Measurements from ENCODE around the gene HDAC4.

The HDAC4 gene

GRCh38 chr2:239279508-239280295 lies 121.1 kb downstream of the HDAC4 start:
- no peaks in the 10 kb centered on the region for H3K9me3 ChIP-seq (replicated peaks; ENCODE audit: low read length)
- no peaks in the 10 kb centered on the region for H3K27me3 ChIP-seq (ENCODE audit: control insufficient read depth, insufficient read depth, low read length)
- H3K4me2 ChIP-seq (ENCODE audit: low read length) = peak overlapping the region; percentile 19
- no peak overlapping the region for H3K4me3 ChIP-seq (ENCODE audit: low read length)
- H3K36me3 ChIP-seq (ENCODE audit: insufficient read depth, low read length) = no peaks in the 10 kb centered on the region
- peaks cover 49% of the 10 kb centered on the region for H3K4me1 ChIP-seq (ENCODE audit: control insufficient read depth, insufficient read depth, low read length)
- peak overlapping the region; percentile 51 for H3K9ac ChIP-seq (ENCODE audit: low read depth, low read length)

DNA sequence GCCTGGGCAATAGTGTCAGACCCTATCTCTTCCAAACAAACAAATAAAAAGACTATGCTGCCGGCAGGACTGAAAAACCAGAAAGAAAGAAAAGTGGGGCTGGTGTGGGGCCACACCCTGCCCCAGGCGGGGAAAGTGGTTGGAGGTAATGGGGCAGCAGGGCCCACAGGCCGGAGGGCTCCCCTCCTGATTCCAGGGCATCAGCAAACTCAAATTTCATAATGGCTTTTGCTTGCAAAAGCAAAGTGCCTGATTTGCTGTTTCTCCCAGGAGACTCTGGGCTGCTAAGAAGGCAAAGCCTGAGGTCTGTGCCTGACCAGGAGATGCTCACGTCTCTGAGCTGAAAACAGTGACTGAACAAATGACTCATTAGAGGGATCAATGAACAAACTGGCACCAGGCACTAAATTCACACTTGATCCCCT lies 121.9 kb downstream of the HDAC4 start:
- peaks cover 56% of the 10 kb centered on the region for H3K4me1 ChIP-seq (ENCODE audit: control insufficient read depth, insufficient read depth, low read length)

DNA sequence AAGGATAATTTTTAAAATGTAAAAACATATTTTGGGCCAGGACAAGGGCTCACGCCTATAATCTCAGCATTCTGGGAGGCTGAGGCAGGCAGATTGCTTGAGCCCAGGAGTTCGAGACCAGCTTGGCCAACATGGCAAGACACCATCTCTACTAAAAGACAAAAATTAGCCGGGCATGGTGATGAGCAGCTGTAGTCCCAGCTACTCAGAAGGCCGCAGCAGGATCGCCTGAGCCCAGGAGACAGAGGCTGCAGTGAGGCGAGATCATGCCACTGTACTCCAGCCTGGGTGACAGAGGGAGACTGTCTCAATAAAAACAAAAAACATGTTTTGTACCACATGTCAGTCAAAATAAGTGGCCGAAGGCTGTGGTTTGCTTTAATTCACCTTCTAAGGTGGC lies 122.5 kb downstream of the HDAC4 start:
- Histone ChIP-seq H3K36me3 (ENCODE audit: insufficient read depth, low read length) (no peaks in the 10 kb centered on the region), H3K4me2 (ENCODE audit: low read length) (no peak overlapping the region), H3K27me3 (ENCODE audit: control insufficient read depth, insufficient read depth, low read length) (no peaks in the 10 kb centered on the region), H3K4me3 (ENCODE audit: low read length) (no peak overlapping the region), H3K4me1 (ENCODE audit: control insufficient read depth, insufficient read depth, low read length) (peaks cover 61% of the 10 kb centered on the region), H3K9me3 (replicated peaks; ENCODE audit: low read length) (no peaks in the 10 kb centered on the region), H3K9ac (ENCODE audit: low read depth, low read length) (peak overlapping the region; percentile 60)

More for the DNA sequence above, 121.9 kb downstream of the HDAC4 start:
- Histone ChIP-seq H3K36me3 (ENCODE audit: insufficient read depth, low read length) (no peaks in the 10 kb centered on the region), H3K4me2 (ENCODE audit: low read length) (no peak overlapping the region), H3K27me3 (ENCODE audit: control insufficient read depth, insufficient read depth, low read length) (no peaks in the 10 kb centered on the region), H3K9me3 (replicated peaks; ENCODE audit: low read length) (no peaks in the 10 kb centered on the region), H3K4me3 (ENCODE audit: low read length) (no peak overlapping the region), H3K9ac (ENCODE audit: low read depth, low read length) (peak overlapping the region; percentile 60)

DNA sequence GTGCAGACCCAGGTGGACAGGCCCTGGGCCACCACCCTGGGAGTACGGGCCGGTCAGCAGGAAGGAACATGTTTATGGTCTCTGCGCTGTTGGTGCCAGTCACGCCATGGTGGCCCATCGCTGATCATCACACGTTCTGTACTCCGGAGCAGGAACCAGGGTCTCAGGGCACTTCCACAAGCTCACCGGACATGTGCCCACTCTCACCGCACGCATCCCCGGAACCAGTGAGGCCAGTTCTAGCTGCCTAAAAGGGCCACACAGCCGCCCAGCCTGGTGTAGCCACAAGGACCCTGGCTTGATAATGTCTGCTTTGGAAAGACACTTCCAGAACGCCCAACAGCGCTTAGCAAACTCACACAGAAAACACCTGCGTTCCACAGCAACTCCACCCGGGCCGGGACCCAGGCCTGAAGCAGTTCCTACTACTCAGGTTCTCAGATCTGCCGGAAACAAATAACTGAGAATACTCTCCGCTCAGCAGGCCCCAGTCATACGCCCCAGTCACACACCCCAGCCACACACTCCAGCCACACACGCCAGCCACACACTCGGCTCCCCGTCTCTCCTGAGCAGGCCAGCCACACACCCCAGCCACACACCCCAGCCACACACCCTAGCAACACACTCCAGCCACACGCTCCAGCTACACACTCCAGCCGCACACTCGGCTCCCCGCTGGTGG lies 123.3 kb downstream of the HDAC4 start:
- H3K36me3 ChIP-seq (ENCODE audit: insufficient read depth, low read length) = no peaks in the 10 kb centered on the region
- no peak overlapping the region for H3K9ac ChIP-seq (ENCODE audit: low read depth, low read length)
- peaks cover 61% of the 10 kb centered on the region for H3K4me1 ChIP-seq (ENCODE audit: control insufficient read depth, insufficient read depth, low read length)
- H3K9me3 ChIP-seq (replicated peaks; ENCODE audit: low read length) = no peaks in the 10 kb centered on the region
- H3K4me3 ChIP-seq (ENCODE audit: low read length) = no peak overlapping the region
- no peaks in the 10 kb centered on the region for H3K27me3 ChIP-seq (ENCODE audit: control insufficient read depth, insufficient read depth, low read length)
- no peak overlapping the region for H3K4me2 ChIP-seq (ENCODE audit: low read length)

DNA sequence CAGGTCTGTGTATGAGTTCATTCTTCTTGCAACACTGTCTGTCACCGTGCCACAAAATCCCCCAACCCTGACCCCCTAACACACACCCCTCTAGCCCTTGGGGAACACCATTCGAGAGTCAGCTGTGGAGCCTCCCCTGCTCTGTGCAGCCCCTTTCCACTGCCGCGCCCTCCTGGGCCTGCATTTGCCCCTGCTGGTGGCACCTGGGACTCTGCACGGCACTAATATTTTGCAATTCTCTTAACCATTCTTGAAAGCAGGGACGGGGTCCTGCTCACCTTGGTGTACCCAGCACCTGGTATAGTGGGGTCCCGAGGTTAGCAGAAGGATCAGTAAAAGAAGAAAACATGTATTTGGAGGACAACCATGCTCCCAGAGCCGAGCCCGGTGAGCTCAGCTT lies 124.0 kb downstream of the HDAC4 start:
- Histone ChIP-seq H3K27me3 (ENCODE audit: control insufficient read depth, insufficient read depth, low read length) (no peaks in the 10 kb centered on the region), H3K4me2 (ENCODE audit: low read length) (peak overlapping the region; percentile 71), H3K9ac (ENCODE audit: low read depth, low read length) (peak overlapping the region; percentile 78), H3K36me3 (ENCODE audit: insufficient read depth, low read length) (no peaks in the 10 kb centered on the region), H3K4me1 (ENCODE audit: control insufficient read depth, insufficient read depth, low read length) (peaks cover 61% of the 10 kb centered on the region), H3K4me3 (ENCODE audit: low read length) (peak overlapping the region; percentile 15), H3K9me3 (replicated peaks; ENCODE audit: low read length) (no peaks in the 10 kb centered on the region)

- Histone ChIP-seq H3K36me3 (ENCODE audit: insufficient read depth, low read length) (no peaks in the 10 kb centered on the region), H3K4me1 (ENCODE audit: control insufficient read depth, insufficient read depth, low read length) (peaks cover 61% of the 10 kb centered on the region), H3K4me2 (ENCODE audit: low read length) (peak overlapping the region; percentile 71), H3K9ac (ENCODE audit: low read depth, low read length) (peak overlapping the region; percentile 78), H3K27me3 (ENCODE audit: control insufficient read depth, insufficient read depth, low read length) (no peaks in the 10 kb centered on the region), H3K4me3 (ENCODE audit: low read length) (peak overlapping the region; percentile 61), H3K9me3 (replicated peaks; ENCODE audit: low read length) (no peaks in the 10 kb centered on the region)
These were observed 124.7 kb downstream of the HDAC4 start for GRCh38 chr2:239275847-239276831.

DNA sequence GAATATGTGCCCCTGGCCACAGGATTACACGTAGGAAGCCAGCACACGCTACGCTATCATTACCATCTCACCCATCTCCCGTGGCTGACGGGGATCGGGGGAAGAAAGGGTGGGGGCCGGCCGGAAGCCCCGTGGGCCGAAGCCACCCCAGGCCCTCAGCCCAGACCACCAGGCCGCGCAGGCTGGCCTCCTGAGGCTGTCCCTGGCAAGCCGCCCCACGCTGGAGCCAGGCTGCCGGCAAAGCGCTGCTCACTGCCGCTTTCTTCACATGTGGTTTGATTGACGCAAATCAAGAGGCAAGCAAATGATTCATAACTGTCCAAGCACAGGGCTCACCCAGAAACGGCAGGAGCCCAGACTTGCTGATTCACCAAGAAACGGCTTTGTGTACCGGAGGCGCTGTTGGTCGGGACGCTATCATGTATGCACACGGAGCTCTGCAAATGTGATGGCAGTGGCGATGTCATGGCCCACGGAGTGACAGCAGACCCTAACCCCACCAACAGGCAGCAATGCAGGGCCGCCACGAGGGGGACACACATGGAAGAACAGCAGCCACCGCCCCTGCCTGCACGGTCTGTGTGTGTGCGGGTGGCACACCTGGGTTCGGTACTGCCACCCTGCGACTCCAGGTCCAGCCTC lies 125.7 kb downstream of the HDAC4 start:
- Histone ChIP-seq H3K9me3 (replicated peaks; ENCODE audit: low read length) (no peaks in the 10 kb centered on the region), H3K4me3 (ENCODE audit: low read length) (peak overlapping the region; percentile 61), H3K9ac (ENCODE audit: low read depth, low read length) (peak overlapping the region; percentile 84), H3K4me1 (ENCODE audit: control insufficient read depth, insufficient read depth, low read length) (peaks cover 56% of the 10 kb centered on the region), H3K27me3 (ENCODE audit: control insufficient read depth, insufficient read depth, low read length) (no peaks in the 10 kb centered on the region), H3K4me2 (ENCODE audit: low read length) (peak overlapping the region; percentile 71), H3K36me3 (ENCODE audit: insufficient read depth, low read length) (no peaks in the 10 kb centered on the region)

DNA sequence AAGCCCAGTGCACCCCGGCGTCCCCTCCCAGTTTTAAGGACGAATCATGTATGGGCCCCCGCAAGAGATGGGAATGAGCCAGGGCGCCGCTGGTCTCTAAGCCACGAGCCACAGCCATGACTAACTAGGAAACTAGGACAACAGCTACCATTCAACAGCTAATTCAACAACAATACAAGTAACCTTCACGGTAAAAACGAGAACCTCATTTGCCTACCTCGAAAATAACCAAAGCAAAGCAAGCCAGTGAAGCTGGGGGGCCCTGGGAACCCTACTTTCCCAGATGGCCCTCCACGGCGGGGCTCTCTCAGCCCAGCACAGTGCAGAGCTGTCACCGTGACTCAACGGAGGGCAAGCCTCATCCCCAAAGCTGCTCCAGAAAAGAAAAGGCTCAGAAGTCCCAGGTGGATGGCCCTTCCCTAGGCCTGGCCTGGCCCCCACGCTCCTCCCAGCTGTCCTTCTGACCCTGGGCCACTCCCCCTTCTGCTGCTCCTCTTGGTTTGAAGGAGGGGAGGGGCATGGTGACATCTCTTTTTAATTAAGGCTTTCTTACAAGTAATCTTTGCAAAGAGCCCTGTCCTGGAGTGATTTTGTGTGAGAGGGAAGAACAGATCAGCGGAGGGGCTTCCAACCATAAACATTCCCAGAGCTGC lies 126.3 kb downstream of the HDAC4 start:
- H3K4me2 ChIP-seq (ENCODE audit: low read length) = peak overlapping the region; percentile 65
- no peaks in the 10 kb centered on the region for H3K27me3 ChIP-seq (ENCODE audit: control insufficient read depth, insufficient read depth, low read length)
- H3K9me3 ChIP-seq (replicated peaks; ENCODE audit: low read length) = no peaks in the 10 kb centered on the region
- H3K4me3 ChIP-seq (ENCODE audit: low read length) = peak overlapping the region; percentile 56
- peaks cover 49% of the 10 kb centered on the region for H3K4me1 ChIP-seq (ENCODE audit: control insufficient read depth, insufficient read depth, low read length)
- H3K36me3 ChIP-seq (ENCODE audit: insufficient read depth, low read length) = no peaks in the 10 kb centered on the region
- H3K9ac ChIP-seq (ENCODE audit: low read depth, low read length) = peak overlapping the region; percentile 84

DNA sequence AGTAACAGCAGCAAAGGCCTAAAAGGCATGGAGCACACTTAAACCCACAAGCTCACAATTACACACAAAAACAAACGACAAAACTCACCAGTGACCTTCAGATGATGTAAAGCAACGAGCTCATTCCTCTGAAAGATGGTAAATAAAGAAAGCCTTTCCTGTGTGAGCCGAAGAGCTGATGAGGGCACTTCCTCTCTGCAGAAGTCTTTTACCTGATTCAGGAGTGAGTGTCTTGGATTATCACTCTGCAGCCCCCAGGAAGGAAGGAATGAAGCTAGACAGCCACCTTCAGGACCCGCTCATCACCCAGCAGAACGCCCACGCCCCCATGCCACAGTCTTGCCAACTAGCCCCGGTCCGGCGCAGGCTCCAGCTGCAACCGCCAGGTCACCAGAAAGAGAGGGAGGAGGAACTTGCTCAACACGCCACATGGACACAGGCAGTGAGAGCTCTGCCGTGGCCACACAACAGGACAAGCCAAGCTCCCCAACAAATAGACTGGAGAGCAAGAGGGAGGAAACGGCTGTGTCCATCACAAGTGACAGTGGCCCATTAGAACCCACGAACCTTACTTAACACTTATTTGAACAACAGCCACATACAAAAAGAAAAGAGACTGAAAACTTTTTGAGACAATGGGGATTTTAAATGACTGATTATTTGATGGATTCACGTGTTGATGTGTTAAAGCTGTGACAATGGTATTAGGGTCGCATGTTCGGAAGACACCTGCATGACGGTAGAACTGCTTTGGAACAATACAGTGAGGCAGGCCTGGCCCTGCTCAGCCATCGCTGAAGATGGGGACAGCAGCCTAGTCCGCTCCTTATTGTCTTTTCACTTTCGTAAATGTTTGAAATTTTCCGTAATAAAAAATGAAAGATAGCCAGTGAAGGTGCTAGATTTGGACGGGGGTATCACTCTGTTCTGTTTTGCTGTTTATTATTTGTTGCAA lies 127.3 kb downstream of the HDAC4 start:
- Histone ChIP-seq H3K36me3 (ENCODE audit: insufficient read depth, low read length) (no peaks in the 10 kb centered on the region), H3K4me3 (ENCODE audit: low read length) (no peak overlapping the region), H3K4me2 (ENCODE audit: low read length) (peak overlapping the region; percentile 65), H3K27me3 (ENCODE audit: control insufficient read depth, insufficient read depth, low read length) (no peaks in the 10 kb centered on the region), H3K9me3 (replicated peaks; ENCODE audit: low read length) (no peaks in the 10 kb centered on the region), H3K9ac (ENCODE audit: low read depth, low read length) (peak overlapping the region; percentile 84), H3K4me1 (ENCODE audit: control insufficient read depth, insufficient read depth, low read length) (peaks cover 40% of the 10 kb centered on the region)

- no peak overlapping the region for H3K4me2 ChIP-seq (ENCODE audit: low read length)
- no peaks in the 10 kb centered on the region for H3K27me3 ChIP-seq (ENCODE audit: control insufficient read depth, insufficient read depth, low read length)
- H3K4me1 ChIP-seq (ENCODE audit: control insufficient read depth, insufficient read depth, low read length) = peaks cover 45% of the 10 kb centered on the region
- H3K36me3 ChIP-seq (ENCODE audit: insufficient read depth, low read length) = no peaks in the 10 kb centered on the region
- H3K9me3 ChIP-seq (replicated peaks; ENCODE audit: low read length) = no peaks in the 10 kb centered on the region
- no peak overlapping the region for H3K9ac ChIP-seq (ENCODE audit: low read depth, low read length)
- no peak overlapping the region for H3K4me3 ChIP-seq (ENCODE audit: low read length)
These were observed 128.2 kb downstream of the HDAC4 start for GRCh38 chr2:239272626-239273025.

Measured in skeletal muscle satellite cell (primary cell).